ENCODE measurements around the gene NUP210. TPM values are rescaled to one million over a fixed set of nuclear protein-coding genes. Genes with fewer than 3 reads are reported as not detected.

NUP210 gene
- total RNA-seq, 1 donor from 2014 or later = 2.6 TPM

- no peak for DNase-seq (ENCODE audit: low spot score)
- intact Hi-C loops (cut with DNase I) = no loop called here
Observed at GRCh38 chr3:13362551-13362950, 57.6 kb downstream of the NUP210 start.

GRCh38 chr3:13359916-13360315, 60.2 kb downstream of the NUP210 start:
- intact Hi-C loops (cut with DNase I) = no loop called here
- DNase-seq (ENCODE audit: low spot score) = no peak

GRCh38 chr3:13358643-13359042, 61.5 kb downstream of the NUP210 start:
- intact Hi-C loops (cut with DNase I) = no loop called here
- no peak for DNase-seq (ENCODE audit: low spot score)

- intact Hi-C loops (cut with DNase I) = no loop called here
- no peak for DNase-seq (ENCODE audit: low spot score)
Observed at GRCh38 chr3:13358051-13358450, 62.1 kb downstream of the NUP210 start.

GRCh38 chr3:13357074-13357473, 63.0 kb downstream of the NUP210 start:
- intact Hi-C loops (cut with DNase I) = no loop called here
- no peak for DNase-seq (ENCODE audit: low spot score)

- intact Hi-C loops (cut with DNase I) = no loop called here
- no peak for DNase-seq (ENCODE audit: low spot score)
Observed at GRCh38 chr3:13353936-13354542, 66.1 kb downstream of the NUP210 start.

GRCh38 chr3:13353506-13353905, 66.6 kb downstream of the NUP210 start:
- intact Hi-C loops (cut with DNase I) = no loop called here
- no peak for DNase-seq (ENCODE audit: low spot score)

GRCh38 chr3:13352621-13353131, 67.4 kb downstream of the NUP210 start:
- DNase-seq (ENCODE audit: low spot score) = no peak
- intact Hi-C loops (cut with DNase I) = no loop called here

- intact Hi-C loops (cut with DNase I) = loop anchor here (5.0 kb wide), 1 partner anchor 102 kb away; no protein-coding TSS in a partner anchor
- no peak for DNase-seq (ENCODE audit: low spot score)
Observed at GRCh38 chr3:13349823-13350222, 70.3 kb downstream of the NUP210 start.

GRCh38 chr3:13348661-13349396, 71.3 kb downstream of the NUP210 start:
- intact Hi-C loops (cut with DNase I) = loop anchor here (5.0 kb wide), 1 partner anchor 103 kb away; no protein-coding TSS in a partner anchor
- no peak for DNase-seq (ENCODE audit: low spot score)

GRCh38 chr3:13348100-13348499, 72.0 kb downstream of the NUP210 start:
- intact Hi-C loops (cut with DNase I) = loop anchor here (5.0 kb wide), 1 partner anchor 104 kb away; no protein-coding TSS in a partner anchor
- DNase-seq (ENCODE audit: low spot score) = no peak

- intact Hi-C loops (cut with DNase I) = loop anchor here (5.0 kb wide), 1 partner anchor 105 kb away; no protein-coding TSS in a partner anchor
- DNase-seq (ENCODE audit: low spot score) = no peak
Observed at GRCh38 chr3:13347390-13347950, 72.7 kb downstream of the NUP210 start.

- intact Hi-C loops (cut with DNase I) = loop anchor here (5.0 kb wide), 1 partner anchor 106 kb away; no protein-coding TSS in a partner anchor
Observed at GRCh38 chr3:13346481-13347389, 73.4 kb downstream of the NUP210 start.

GRCh38 chr3:13345772-13346171, 74.3 kb downstream of the NUP210 start:
- no peak for DNase-seq (ENCODE audit: low spot score)
- intact Hi-C loops (cut with DNase I) = loop anchor here (5.0 kb wide), 1 partner anchor 107 kb away; no protein-coding TSS in a partner anchor

More at GRCh38 chr3:13346481-13347389, 73.4 kb downstream of the NUP210 start:
- DNase-seq (ENCODE audit: low spot score) = no peak

GRCh38 chr3:13345284-13345683, 74.8 kb downstream of the NUP210 start:
- DNase-seq (ENCODE audit: low spot score) = no peak
- intact Hi-C loops (cut with DNase I) = loop anchor here (5.0 kb wide), 1 partner anchor 107 kb away; no protein-coding TSS in a partner anchor

- DNase-seq (ENCODE audit: low spot score) = no peak
- intact Hi-C loops (cut with DNase I) = loop anchor here (5.0 kb wide), 1 partner anchor 108 kb away; no protein-coding TSS in a partner anchor
Observed at GRCh38 chr3:13344663-13345062, 75.5 kb downstream of the NUP210 start.

- no peak for DNase-seq (ENCODE audit: low spot score)
- intact Hi-C loops (cut with DNase I) = no loop called here
Observed at GRCh38 chr3:13343601-13344000, 76.5 kb downstream of the NUP210 start.

GRCh38 chr3:13341229-13341905, 78.8 kb downstream of the NUP210 start:
- DNase-seq (ENCODE audit: low spot score) = no peak
- intact Hi-C loops (cut with DNase I) = no loop called here

- intact Hi-C loops (cut with DNase I) = no loop called here
Observed at GRCh38 chr3:13339833-13340232, 80.3 kb downstream of the NUP210 start.

More at GRCh38 chr3:13339833-13340232, 80.3 kb downstream of the NUP210 start:
- no peak for DNase-seq (ENCODE audit: low spot score)

All from cardiac septum (tissue), 1 donor.